ENCODE data around the gene PCSK2.

PCSK2 gene

DNA sequence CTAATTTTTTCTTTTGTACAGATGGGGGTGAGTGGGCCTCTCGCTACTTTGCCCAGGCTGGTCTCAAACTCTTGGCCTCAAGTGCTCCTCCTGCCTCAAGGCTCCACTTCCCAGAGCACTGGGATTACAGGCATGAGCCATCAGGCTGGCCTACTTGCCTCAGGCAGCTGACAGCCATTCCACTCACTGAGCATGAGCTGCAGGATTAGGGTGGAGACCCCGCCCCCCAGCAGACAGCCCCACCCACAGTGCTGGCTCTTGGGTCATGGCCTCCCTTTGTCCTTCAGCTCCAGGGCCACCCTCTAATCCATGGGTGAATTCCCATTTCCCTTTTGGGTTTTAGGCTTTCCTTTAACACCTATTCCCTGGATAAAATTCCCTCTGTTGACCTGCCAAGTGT, 222.2 kb downstream of the PCSK2 start:
- no peaks in the 10 kb centered on the region for H3K9me2 ChIP-seq (replicated peaks; ENCODE audit: control insufficient read depth, low read length)
- TF ChIP-seq EZH2phosphoT487 (IDR thresholded peaks at IDR 0.05; ENCODE audit: borderline replicate concordance, low read length): no peak
- TF ChIP-seq CTCF (IDR thresholded peaks at IDR 0.05; ENCODE audit: low read depth, low read length, poor library complexity, severe bottlenecking): no peak
- no peaks in the 10 kb centered on the region for H3F3A ChIP-seq (ENCODE audit: control insufficient read depth, insufficient read depth)
- H3K4me3 ChIP-seq (ENCODE audit: low read length): no peak overlapping the region
- H3K4me2 ChIP-seq (ENCODE audit: low read length): no peak overlapping the region
- H3K27me3 ChIP-seq (ENCODE audit: control insufficient read depth, low read length): no peaks in the 10 kb centered on the region
- no peaks in the 10 kb centered on the region for H3K4me1 ChIP-seq (ENCODE audit: control insufficient read depth, low read length)
- no peaks in the 10 kb centered on the region for H3K9me3 ChIP-seq (ENCODE audit: control insufficient read depth, insufficient read depth, low read length)
- H4K20me1 ChIP-seq (ENCODE audit: control insufficient read depth, insufficient read depth, low read depth, low read length): no peaks in the 10 kb centered on the region
- H3K79me2 ChIP-seq (ENCODE audit: control insufficient read depth, low read length): no peaks in the 10 kb centered on the region
- H3K27ac ChIP-seq (ENCODE audit: low read depth, low read length): no peak overlapping the region
- H3K36me3 ChIP-seq (ENCODE audit: control insufficient read depth, low read length): no peaks in the 10 kb centered on the region

DNA sequence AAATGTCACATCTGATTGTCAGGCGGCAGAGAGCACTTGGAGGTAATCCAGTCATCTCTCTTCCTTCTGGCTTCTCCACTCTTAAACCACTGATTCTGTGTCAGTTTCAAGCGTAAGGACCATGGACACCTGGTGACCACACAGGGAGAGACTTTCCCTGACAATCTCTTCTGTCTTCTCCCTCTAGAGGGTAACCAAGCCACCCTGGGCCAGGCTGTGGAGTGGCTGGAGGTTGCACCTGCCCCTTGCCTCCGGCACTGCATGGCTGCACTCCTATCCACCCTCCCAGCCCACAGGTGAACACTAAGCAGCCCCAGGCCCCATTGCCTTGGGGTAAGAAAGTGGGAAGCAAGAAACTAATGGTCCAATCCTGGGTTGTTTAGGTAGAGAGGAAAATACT, 225.6 kb downstream of the PCSK2 start:
- no peaks in the 10 kb centered on the region for H3K79me2 ChIP-seq (ENCODE audit: control insufficient read depth, low read length)
- H3K27me3 ChIP-seq (ENCODE audit: control insufficient read depth, low read length): no peaks in the 10 kb centered on the region; the same call in 1 of the 2 replicates
- H3K9me2 ChIP-seq (replicated peaks; ENCODE audit: control insufficient read depth, low read length): no peaks in the 10 kb centered on the region
- no peaks in the 10 kb centered on the region for H3K36me3 ChIP-seq (ENCODE audit: control insufficient read depth, low read length)
- H3K9me3 ChIP-seq (ENCODE audit: control insufficient read depth, insufficient read depth, low read length): no peaks in the 10 kb centered on the region
- H3K4me2 ChIP-seq (ENCODE audit: low read length): no peak overlapping the region
- TF ChIP-seq CTCF (IDR thresholded peaks at IDR 0.05; ENCODE audit: low read depth, low read length, poor library complexity, severe bottlenecking): no peak
- no peak for TF ChIP-seq EZH2phosphoT487 (IDR thresholded peaks at IDR 0.05; ENCODE audit: borderline replicate concordance, low read length)
- H3K4me3 ChIP-seq (ENCODE audit: low read length): no peak overlapping the region
- no peaks in the 10 kb centered on the region for H3F3A ChIP-seq (ENCODE audit: control insufficient read depth, insufficient read depth)
- no peaks in the 10 kb centered on the region for H4K20me1 ChIP-seq (ENCODE audit: control insufficient read depth, insufficient read depth, low read depth, low read length)
- no peak overlapping the region for H3K27ac ChIP-seq (ENCODE audit: low read depth, low read length)
- H3K4me1 ChIP-seq (ENCODE audit: control insufficient read depth, low read length): no peaks in the 10 kb centered on the region

DNA sequence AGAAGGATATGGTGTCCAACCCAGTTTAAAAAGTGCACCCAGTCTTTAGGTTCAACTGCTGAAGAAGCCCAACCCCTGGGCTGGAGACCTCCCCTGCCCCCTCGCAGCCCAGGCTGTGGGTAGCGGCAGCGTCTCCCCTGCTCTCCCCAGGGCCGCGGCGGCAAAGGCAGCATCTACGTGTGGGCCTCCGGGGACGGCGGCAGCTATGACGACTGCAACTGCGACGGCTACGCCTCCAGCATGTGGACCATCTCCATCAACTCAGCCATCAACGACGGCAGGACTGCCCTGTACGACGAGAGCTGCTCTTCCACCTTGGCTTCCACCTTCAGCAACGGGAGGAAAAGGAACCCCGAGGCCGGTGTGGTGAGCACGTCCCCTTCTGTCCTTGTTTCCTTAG, 226.8 kb downstream of the PCSK2 start:
- Histone ChIP-seq H3K27me3 (ENCODE audit: control insufficient read depth, low read length) (no peaks in the 10 kb centered on the region; the same call in 1 of the 2 replicates), H3K9me2 (replicated peaks; ENCODE audit: control insufficient read depth, low read length) (no peaks in the 10 kb centered on the region), H3K27ac (ENCODE audit: low read depth, low read length) (no peak overlapping the region), H3K9me3 (ENCODE audit: control insufficient read depth, insufficient read depth, low read length) (no peaks in the 10 kb centered on the region), H3K4me3 (ENCODE audit: low read length) (no peak overlapping the region), H4K20me1 (ENCODE audit: control insufficient read depth, insufficient read depth, low read depth, low read length) (no peaks in the 10 kb centered on the region), H3K4me1 (ENCODE audit: control insufficient read depth, low read length) (no peaks in the 10 kb centered on the region), H3F3A (ENCODE audit: control insufficient read depth, insufficient read depth) (no peaks in the 10 kb centered on the region), H3K79me2 (ENCODE audit: control insufficient read depth, low read length) (no peaks in the 10 kb centered on the region), H3K4me2 (ENCODE audit: low read length) (no peak overlapping the region), H3K36me3 (ENCODE audit: control insufficient read depth, low read length) (no peaks in the 10 kb centered on the region)
- TF ChIP-seq CTCF (IDR thresholded peaks at IDR 0.05; ENCODE audit: low read depth, low read length, poor library complexity, severe bottlenecking) (no peak), EZH2phosphoT487 (IDR thresholded peaks at IDR 0.05; ENCODE audit: borderline replicate concordance, low read length) (no peak)

DNA sequence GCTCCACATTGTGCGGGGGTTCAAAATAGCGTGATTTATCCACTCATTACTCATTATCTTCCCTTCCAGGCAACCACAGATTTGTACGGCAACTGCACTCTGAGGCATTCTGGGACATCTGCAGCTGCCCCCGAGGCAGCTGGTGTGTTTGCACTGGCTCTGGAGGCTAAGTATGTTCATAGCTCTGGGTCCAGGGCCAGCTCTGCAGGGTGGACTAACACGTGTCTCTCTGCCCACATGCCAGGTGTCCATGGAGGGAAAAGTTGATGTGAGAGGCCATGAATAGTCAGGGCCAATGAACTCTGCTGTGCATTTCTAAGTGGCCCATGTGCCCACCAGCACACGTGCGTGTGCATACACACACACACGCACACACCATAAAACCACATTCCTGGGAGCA, 229.4 kb downstream of the PCSK2 start:
- Histone ChIP-seq H3K27me3 (ENCODE audit: control insufficient read depth, low read length) (no peaks in the 10 kb centered on the region; the same call in 1 of the 2 replicates), H3K27ac (ENCODE audit: low read depth, low read length) (no peak overlapping the region), H3K9me2 (replicated peaks; ENCODE audit: control insufficient read depth, low read length) (no peaks in the 10 kb centered on the region), H3K36me3 (ENCODE audit: control insufficient read depth, low read length) (no peaks in the 10 kb centered on the region), H3K4me2 (ENCODE audit: low read length) (no peak overlapping the region), H3K4me3 (ENCODE audit: low read length) (no peak overlapping the region), H3K9me3 (ENCODE audit: control insufficient read depth, insufficient read depth, low read length) (no peaks in the 10 kb centered on the region), H3K79me2 (ENCODE audit: control insufficient read depth, low read length) (no peaks in the 10 kb centered on the region), H3F3A (ENCODE audit: control insufficient read depth, insufficient read depth) (no peaks in the 10 kb centered on the region), H4K20me1 (ENCODE audit: control insufficient read depth, insufficient read depth, low read depth, low read length) (no peaks in the 10 kb centered on the region), H3K4me1 (ENCODE audit: control insufficient read depth, low read length) (no peaks in the 10 kb centered on the region)
- TF ChIP-seq EZH2phosphoT487 (IDR thresholded peaks at IDR 0.05; ENCODE audit: borderline replicate concordance, low read length) (no peak), CTCF (IDR thresholded peaks at IDR 0.05; ENCODE audit: low read depth, low read length, poor library complexity, severe bottlenecking) (no peak)
